ENCODE data around the gene CUL2.

DNA sequence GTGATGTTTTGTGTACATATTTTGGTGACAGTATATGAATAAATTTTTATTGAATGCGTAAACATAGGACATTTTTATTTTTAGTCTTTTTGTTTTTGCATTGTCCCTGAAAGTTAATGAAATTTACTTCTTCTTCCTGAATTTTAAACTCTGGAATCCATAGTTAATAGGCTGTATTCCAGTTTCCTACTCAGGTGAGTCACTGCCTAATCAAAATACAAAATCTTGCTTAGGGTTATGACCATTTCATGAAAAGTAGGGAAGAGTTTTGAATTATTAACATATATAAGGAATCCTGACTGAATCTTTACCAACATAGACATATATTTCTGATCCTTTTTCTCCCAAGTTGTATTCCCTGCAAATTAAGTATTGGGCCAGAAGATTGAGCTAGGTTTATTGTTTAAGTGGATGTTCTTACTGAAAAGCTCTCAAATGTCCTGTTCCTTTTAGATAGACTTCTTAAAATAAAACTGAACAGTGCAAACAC, 39.1 kb upstream of the CUL2 start:
- TF ChIP-seq, protein P1, sequence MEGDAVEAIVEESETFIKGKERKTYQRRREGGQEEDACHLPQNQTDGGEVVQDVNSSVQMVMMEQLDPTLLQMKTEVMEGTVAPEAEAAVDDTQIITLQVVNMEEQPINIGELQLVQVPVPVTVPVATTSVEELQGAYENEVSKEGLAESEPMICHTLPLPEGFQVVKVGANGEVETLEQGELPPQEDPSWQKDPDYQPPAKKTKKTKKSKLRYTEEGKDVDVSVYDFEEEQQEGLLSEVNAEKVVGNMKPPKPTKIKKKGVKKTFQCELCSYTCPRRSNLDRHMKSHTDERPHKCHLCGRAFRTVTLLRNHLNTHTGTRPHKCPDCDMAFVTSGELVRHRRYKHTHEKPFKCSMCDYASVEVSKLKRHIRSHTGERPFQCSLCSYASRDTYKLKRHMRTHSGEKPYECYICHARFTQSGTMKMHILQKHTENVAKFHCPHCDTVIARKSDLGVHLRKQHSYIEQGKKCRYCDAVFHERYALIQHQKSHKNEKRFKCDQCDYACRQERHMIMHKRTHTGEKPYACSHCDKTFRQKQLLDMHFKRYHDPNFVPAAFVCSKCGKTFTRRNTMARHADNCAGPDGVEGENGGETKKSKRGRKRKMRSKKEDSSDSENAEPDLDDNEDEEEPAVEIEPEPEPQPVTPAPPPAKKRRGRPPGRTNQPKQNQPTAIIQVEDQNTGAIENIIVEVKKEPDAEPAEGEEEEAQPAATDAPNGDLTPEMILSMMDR (IDR thresholded peaks at IDR 0.05), result no peak
- TF ChIP-seq FOXM1 (IDR thresholded peaks at IDR 0.05; ENCODE audit: low read depth) (no peak), SIN3A (IDR thresholded peaks at IDR 0.05; ENCODE audit: borderline replicate concordance, low read depth, low read length) (no peak), GATA2 (CRISPR knock-in tag; IDR thresholded peaks at IDR 0.05) (no peak), RFX5 (IDR thresholded peaks at IDR 0.05; ENCODE audit: low read length) (no peak), TAF1 (IDR thresholded peaks at IDR 0.05; ENCODE audit: borderline replicate concordance, low read depth, low read length) (no peak), POLR2AphosphoS5 (IDR thresholded peaks at IDR 0.05; ENCODE audit: low read depth, low read length) (no peak), EP300 (IDR thresholded peaks at IDR 0.05; ENCODE audit: borderline replicate concordance in 1 of 2, low read depth in 1 of 2, low read length in 1 of 2) (no peak), FOXJ3 (CRISPR knock-in tag; IDR thresholded peaks at IDR 0.05) (no peak), GABPA (IDR thresholded peaks at IDR 0.05; ENCODE audit: low read depth) (no peak)
- TF ChIP-seq, protein P2, sequence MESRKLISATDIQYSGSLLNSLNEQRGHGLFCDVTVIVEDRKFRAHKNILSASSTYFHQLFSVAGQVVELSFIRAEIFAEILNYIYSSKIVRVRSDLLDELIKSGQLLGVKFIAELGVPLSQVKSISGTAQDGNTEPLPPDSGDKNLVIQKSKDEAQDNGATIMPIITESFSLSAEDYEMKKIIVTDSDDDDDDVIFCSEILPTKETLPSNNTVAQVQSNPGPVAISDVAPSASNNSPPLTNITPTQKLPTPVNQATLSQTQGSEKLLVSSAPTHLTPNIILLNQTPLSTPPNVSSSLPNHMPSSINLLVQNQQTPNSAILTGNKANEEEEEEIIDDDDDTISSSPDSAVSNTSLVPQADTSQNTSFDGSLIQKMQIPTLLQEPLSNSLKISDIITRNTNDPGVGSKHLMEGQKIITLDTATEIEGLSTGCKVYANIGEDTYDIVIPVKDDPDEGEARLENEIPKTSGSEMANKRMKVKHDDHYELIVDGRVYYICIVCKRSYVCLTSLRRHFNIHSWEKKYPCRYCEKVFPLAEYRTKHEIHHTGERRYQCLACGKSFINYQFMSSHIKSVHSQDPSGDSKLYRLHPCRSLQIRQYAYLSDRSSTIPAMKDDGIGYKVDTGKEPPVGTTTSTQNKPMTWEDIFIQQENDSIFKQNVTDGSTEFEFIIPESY (IDR thresholded peaks at IDR 0.05; ENCODE audit: borderline replicate concordance, low read depth), result no peak

Measured in SK-N-SH (cell line).